Endothelial cell of hepatic sinusoid (primary cell): Measurements from ENCODE around the gene OR2A1.
"Not testable (repeated sequence)": the region's sequence is repeated elsewhere in the genome, so short reads cannot be mapped to it uniquely, and the experiment has no call there.

ENCODE experiments used
- in situ Hi-C: cut with HindIII; loops from 2 replicates; pipeline ENCODE4 v1.10.0; 2017; ENCODE audit warnings: low sequenced_read_pairs

Gene OR2A1

DNA sequence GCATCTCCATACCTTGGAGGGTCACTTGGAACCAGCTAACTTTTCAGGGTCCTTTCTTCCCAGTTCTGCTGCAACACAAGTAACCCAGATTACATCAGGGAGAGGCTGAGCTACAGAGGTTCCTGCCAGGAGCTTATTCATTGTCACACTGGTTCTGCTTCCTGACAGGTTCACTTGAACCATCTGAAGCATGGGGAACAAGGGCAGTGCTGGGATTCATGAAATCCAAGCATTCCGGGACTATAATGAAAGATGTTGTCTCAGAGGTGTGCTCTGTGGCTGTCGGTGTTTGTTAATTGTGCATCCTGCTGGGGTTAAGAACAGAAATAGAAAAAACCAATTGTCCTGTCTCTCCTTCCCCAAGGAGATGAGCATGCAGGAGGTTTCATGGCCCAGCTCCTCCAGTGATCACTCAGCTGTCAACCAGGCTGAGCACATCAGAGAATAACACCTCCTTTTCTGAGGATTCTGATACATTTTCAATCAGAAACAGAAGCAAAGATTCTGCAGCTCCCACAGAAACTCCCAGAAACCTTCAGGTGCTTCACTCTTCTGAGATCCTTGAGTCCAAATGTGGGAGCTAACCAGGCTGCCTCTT, at the start of gene OR2A1:
Gene OR2A1, plus strand, starts transcription at position 548 of the 598 bp plus-strand sequence. CDS start 5,706 bp downstream, outside the sequence.
- in situ Hi-C loops, result not testable (repeated sequence)

DNA sequence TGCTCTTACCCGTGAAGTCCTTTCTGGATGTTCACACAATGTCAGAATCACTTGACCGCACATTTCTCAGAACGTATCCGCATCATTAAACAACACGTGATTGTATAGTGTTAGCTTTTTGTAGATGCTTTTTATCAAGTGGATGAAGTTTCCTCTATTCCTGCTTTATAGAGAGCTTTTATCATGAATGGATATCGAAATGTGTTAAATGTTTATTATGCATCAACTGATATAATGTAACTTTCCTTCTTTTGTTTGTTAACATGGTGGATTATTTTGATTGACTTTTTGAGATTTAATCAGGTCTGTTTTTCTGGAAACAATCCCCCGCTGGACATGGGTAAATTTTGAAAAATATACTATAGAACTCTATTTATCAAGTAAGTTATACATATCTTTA, 47.5 kb upstream of the OR2A1 start, which contains the start of gene OR2A7:
Gene OR2A7, minus strand, starts transcription at position 101 of the 400 bp plus-strand sequence. CDS start 5,164 bp downstream, outside the sequence.
- in situ Hi-C loops, result not testable (repeated sequence)

DNA sequence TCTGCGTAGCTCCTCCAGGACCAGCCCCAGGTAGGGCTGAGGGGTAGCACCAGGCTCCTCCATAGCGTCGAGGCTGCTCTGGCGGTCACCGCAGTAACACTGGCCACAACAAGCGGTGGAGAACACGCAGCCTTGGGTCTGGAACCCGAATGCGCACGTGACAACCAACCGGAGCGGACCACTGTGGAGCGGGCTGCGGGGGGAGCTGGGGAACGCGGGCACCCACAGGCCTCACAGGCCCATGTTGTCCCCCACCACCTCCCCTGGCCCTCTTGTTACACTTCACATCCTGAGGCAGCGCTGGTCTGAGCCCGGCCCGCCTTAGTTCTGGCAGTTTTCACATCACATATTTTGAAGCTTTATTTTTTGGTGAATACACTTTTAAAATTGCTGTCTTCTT, 43.0 kb upstream of the OR2A1 start, which contains the start of gene CTAGE8:
Gene CTAGE8, minus strand, starts transcription at position 101 of the 400 bp plus-strand sequence. Its CDS starts 38 bp downstream, at position 63.
- in situ Hi-C loops, result not testable (repeated sequence)

DNA sequence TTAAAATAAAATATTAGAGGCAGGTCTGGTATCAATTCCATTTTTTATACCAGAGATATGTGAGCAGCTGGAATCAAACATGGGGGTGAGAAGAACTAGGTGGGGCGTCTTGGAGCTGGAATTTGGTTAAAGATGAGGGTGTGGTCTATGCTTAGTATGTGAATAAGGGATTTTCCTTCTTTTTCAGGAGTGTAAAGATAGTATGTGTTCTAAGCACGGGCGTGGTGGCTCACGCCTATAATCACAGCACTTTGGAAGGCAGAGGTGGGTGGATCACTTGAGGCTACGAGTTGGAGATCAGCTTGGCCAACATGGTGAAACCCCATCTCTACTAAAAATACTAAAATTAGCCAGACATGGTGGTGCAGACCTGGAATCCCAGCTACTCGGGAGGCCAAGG, 36.9 kb upstream of the OR2A1 start:
- in situ Hi-C loops, result not testable (repeated sequence)

GRCh38 chr7:144280010-144280409, 32.2 kb upstream of the OR2A1 start:
- in situ Hi-C loops, result not testable (repeated sequence)

- in situ Hi-C loops, result not testable (repeated sequence)
Observed at GRCh38 chr7:144281981-144282380, 30.2 kb upstream of the OR2A1 start.

GRCh38 chr7:144282490-144282889, 29.7 kb upstream of the OR2A1 start:
- in situ Hi-C loops, result not testable (repeated sequence)

GRCh38 chr7:144283716-144284115, 28.5 kb upstream of the OR2A1 start:
- in situ Hi-C loops, result not testable (repeated sequence)

DNA sequence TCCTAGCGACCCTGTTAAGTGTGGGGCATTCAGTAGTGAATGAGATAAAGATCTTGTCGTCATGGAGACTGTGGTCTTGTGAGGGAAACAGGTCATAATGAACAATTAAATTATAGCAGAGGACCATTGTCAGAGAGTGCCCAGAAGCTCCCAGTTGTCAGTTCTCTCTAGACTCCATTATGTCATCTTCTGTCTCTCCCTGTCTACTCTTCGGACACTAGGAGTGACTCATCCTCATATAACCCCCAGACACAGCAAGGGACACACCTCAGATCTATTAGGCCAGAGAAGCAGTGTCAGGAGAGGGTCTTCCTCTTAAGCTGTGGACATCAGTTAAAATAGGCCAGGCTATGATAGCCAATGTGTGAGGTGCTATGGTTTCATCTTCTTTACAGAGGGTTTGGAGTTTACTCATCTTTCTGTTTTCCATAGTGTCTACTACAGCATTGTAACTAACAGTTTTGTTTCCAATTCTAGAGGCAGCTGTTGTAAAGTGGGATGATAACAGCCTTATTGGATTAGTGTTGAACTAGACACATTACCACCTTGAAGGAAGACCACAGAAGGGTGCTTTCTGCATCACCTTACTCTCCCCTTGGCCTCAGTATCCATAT, 24.9 kb upstream of the OR2A1 start:
- in situ Hi-C loops, result not testable (repeated sequence)

DNA sequence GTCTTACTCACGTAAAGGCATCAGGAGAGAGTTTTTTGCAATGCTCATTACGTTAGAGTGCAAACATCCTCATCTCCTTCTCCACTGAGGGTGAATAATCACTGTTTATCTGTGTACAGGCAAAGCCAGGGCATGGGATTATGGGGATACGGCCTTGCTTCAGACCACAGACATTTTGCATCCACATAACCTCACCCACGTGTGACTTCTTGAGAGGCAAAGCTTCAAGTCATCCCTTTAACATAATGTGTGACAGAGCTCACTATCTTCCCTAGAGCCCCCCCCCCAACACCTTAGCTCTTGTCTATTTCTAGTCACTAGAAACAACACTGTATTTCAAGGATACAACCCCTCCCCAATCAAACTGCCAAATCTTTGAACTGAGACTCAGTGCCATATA, 20.6 kb upstream of the OR2A1 start:
- in situ Hi-C loops, result not testable (repeated sequence)

DNA sequence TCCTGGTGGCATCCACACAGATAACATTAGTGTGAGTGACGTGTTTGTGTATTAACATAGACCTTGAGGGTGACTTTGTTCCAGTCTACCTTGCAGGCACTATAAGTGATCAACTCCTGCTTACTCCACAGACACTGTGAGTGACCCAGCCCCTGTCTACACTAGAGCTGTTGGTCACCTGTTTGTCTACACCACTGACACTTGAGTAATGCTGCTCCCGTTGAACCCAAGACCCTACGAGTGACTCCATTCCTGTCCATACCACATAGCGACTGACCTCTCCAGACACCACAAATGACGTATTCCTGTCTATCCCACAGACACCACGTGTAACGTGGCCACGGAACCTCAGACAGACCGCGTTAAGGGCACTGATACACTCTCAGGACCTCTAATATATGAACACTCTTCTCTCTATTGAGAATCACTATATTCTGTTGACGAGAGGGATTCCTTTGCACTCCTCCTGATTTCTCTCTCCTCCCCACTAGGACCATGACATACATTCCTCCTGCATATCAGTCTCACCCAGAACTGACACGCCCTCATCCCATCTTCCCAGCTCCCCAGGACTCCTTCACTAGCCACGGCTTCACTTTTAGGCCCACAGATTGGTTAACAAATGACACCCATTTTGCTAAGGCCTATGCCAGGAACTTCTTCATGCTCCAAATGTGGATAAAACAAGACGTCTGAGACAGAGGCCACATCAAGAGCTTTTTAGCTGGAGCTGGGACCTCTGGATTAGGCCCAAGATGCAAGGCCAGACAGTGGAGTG, 19.6 kb upstream of the OR2A1 start:
- in situ Hi-C loops, result not testable (repeated sequence)

GRCh38 chr7:144293794-144294499, 18.3 kb upstream of the OR2A1 start:
- in situ Hi-C loops, result not testable (repeated sequence)

DNA sequence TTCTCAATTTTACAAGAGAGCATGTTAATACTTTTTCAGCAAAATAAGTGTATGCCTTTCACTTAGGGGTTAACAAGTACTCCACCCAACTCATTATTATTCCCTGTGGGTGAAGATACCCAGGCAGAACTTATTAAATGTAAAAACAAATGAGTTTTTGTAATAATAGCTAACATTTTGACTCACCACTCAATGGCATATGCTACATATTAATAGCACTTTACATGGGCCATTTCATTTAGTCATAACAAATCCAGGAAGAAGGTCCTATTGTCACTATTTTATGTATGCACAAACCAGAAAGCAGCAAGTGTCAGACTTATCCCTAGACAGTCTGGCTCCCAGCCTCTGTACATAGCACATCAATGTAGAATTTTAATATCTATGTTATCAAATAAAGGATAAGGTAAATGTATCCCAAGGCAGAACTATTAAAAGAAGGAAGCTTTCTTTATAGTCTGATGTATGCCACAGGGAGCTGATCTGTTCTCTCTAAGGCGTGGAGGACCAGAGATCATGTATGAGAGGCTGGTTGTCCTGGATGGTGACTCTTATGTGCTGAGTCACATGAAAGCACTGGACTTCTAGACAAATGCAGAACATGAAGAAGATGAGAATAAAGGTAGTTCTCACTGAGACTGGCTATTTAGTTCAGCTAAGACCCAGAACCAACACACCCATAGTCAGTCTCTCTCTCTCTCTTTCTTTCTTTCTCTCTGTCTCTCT, 9.5 kb upstream of the OR2A1 start:
- in situ Hi-C loops, result not testable (repeated sequence)

DNA sequence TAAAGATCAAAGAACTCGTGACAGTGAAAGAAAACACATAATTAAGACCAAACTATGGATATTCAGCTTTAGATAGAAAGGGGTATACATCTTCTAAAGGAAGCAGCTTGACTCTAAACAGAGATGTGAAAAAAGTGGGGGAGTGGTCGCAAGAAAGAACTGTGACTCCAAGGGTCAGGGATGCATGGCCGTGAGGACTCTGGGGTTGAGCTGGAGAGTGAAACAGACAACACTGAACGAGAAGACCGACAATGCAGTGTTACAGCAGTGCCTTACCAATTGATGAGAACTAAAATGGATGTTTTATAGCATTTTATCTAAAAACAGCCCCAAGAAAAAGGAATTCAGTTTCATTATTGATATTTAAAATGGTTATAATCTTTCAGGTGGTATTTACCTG, 8.6 kb upstream of the OR2A1 start:
- in situ Hi-C loops, result not testable (repeated sequence)

DNA sequence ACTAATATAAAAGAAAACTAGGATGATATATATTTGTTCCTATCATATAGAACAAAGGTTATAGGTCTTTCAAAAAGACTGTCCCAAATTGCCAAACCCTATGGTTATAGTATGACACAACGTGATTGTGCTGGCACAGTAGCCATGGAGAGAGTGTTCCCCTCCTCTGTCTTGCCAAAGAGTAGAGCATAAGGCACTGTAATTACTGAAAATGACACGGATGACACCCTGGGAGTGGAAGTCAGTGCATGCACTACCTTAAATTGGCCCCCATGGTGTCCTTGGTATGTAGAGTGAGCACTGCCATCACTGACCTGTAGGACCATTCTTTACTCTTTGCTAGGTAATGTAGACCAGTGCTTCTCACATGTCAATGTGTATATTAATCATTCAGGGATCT, 7.1 kb upstream of the OR2A1 start:
- in situ Hi-C loops, result not testable (repeated sequence)

DNA sequence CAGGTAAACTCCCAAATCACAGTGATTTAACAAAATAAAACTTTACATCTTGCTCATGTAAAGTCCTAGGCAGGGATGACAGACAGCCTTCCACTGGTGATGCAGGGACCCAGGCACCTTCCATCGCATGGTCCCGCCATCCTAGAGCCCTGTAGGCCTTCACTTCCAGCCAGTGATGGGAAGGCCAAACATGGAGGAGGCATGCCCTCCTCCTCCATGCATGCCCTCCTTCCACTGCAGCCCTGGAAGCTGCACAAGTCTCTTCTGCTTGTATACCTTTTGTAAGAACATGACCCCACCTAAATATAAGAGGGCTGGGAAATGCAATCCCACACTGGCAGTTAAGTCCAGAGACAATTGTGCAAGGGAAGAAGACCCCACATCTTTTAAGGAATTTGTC, 2.5 kb upstream of the OR2A1 start:
- in situ Hi-C loops, result not testable (repeated sequence)

GRCh38 chr7:144311218-144311617, 1.0 kb upstream of the OR2A1 start:
- in situ Hi-C loops, result not testable (repeated sequence)

GRCh38 chr7:144317537-144317936, 5.3 kb downstream of the OR2A1 start:
- in situ Hi-C loops, result not testable (repeated sequence)

DNA sequence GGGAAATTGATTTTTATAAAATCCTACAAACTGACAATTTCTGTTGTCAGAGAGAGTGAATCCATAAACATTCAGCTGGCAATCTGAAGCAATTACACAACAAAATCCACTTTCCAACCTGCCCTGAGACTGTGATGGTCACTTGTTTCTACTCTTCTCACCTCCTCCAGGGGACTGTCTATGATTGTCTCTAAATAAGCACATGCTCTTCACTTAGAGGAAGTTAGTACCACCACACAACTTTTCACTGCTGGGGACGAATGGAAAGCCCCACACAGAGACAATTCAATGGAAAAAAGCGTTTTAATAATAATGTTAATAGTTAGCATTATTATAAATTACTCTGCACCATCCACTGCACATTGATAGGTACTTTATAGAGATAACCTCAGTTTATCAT, 7.3 kb downstream of the OR2A1 start:
- in situ Hi-C loops, result not testable (repeated sequence)

GRCh38 chr7:144321677-144322206, 9.5 kb downstream of the OR2A1 start:
- in situ Hi-C loops, result not testable (repeated sequence)
